Caco-2 (cell line): ENCODE measurements around the gene PHIP. TPM values are rescaled to one million over a fixed set of nuclear protein-coding genes. Genes with fewer than 3 reads are reported as not detected.

Experiments
- BruUV-seq: library from RNA; stranded (reverse); fragments of 400-500 nt; replicated peaks from 2 replicates; lab custom pipeline; 2021; lab: Mats Ljungman, UMichigan
- CTCF ChIA-PET: fragments of 300-600 bp; sonication (Branson Sonifier 250); formaldehyde crosslinking; loops from one replicate; lab custom pipeline; 2022; ENCODE audit warnings: antibody characterized with exemption; lab: Charles Lee
- POLR2A ChIA-PET: fragments of 300-600 bp; sonication (Branson Sonifier 250); formaldehyde crosslinking; loops from one replicate; lab custom pipeline; 2022; ENCODE audit warnings: antibody characterized with exemption; lab: Charles Lee
- DNase-seq, 2 experiments: peaks; one replicate each; pipeline versions ENCODE4 v3.0.0 to v3.0.0-alpha.2; 2020 to 2022
- H3K27me3 ChIP-seq: replicated peaks from 2 replicates; pipeline ENCODE4 v1.6.0; 2011; ENCODE audit warnings: low read length; ENCODE audit not compliant: control insufficient read depth, insufficient read depth
- H3K36me3 ChIP-seq: 2 replicates; pipeline ENCODE4 v1.5.1; 2011; ENCODE audit warnings: low read length; ENCODE audit not compliant: control insufficient read depth, insufficient read depth
- H3K4me1 ChIP-seq: fragments of 250-450 bp; sonication (Bioruptor Pico); 2 replicates; pipeline ENCODE4 v1.5.1; 2020; ENCODE audit warnings: mild to moderate bottlenecking
- H3K4me3 ChIP-seq: 2 replicates; pipeline ENCODE4 v1.5.1; 2011; ENCODE audit warnings: low read depth, mild to moderate bottlenecking, control low read depth, low read length
- H3K9me3 ChIP-seq: fragments of 250-450 bp; sonication (Bioruptor Pico); 2 replicates; pipeline ENCODE4 v1.5.1; 2020; ENCODE audit warnings: mild to moderate bottlenecking, moderate library complexity
- H3K27ac Mint-ChIP-seq: one replicate; pipeline ENCODE4 v1.8.0; 2022; ENCODE audit warnings: mixed read lengths; ENCODE audit not compliant: unreplicated experiment
- H3K27me3 Mint-ChIP-seq: one replicate; pipeline ENCODE4 v1.8.0; 2022; ENCODE audit warnings: mixed read lengths; ENCODE audit not compliant: insufficient read depth, unreplicated experiment
- H3K36me3 Mint-ChIP-seq: one replicate; pipeline ENCODE4 v1.8.0; 2022; ENCODE audit warnings: mild to moderate bottlenecking, mixed read lengths; ENCODE audit not compliant: insufficient read depth, unreplicated experiment
- H3K4me1 Mint-ChIP-seq: one replicate; pipeline ENCODE4 v1.8.0; 2022; ENCODE audit warnings: low read depth, mixed read lengths; ENCODE audit not compliant: unreplicated experiment
- H3K4me3 Mint-ChIP-seq: one replicate; pipeline ENCODE4 v1.8.0; 2022; ENCODE audit warnings: mild to moderate bottlenecking, moderate library complexity, mixed read lengths; ENCODE audit not compliant: unreplicated experiment
- H3K9me3 Mint-ChIP-seq: one replicate; pipeline ENCODE4 v1.8.0; 2022; ENCODE audit warnings: mixed read lengths; ENCODE audit not compliant: unreplicated experiment
- intact Hi-C: fragments of 100-400 bp; cut with micrococcal nuclease; formaldehyde crosslinking; loops from one replicate; pipeline ENCODE4 v1.10.0; 2022; ENCODE audit not compliant: unreplicated experiment
- total RNA-seq: library from RNA; stranded (reverse); gene quantifications from 2 replicates; pipeline ENCODE4 v1.2.3, GENCODE V29; 2022
- TF ChIP-seq, protein P1 (sequence below), 2 experiments: fragments of 200-600 bp in 1 of 2; IDR thresholded peaks; 1 replicate in 1 of 2; 2 replicates in 1 of 2; pipeline versions ENCODE4 v1.5.1 to v1.8.0; 2011 to 2022; ENCODE audit warnings: antibody characterized with exemption in 1 of 2, control low read depth in 1 of 2, inconsistent platforms in 1 of 2, low read depth in 1 of 2, low read length in 1 of 2, mild to moderate bottlenecking in 1 of 2, moderate library complexity in 1 of 2; ENCODE audit not compliant: insufficient read depth in 1 of 2, severe bottlenecking in 1 of 2, unreplicated experiment in 1 of 2

Gene PHIP
- total RNA-seq, 1 experiment from 2014 or later = 31.2 TPM

DNA sequence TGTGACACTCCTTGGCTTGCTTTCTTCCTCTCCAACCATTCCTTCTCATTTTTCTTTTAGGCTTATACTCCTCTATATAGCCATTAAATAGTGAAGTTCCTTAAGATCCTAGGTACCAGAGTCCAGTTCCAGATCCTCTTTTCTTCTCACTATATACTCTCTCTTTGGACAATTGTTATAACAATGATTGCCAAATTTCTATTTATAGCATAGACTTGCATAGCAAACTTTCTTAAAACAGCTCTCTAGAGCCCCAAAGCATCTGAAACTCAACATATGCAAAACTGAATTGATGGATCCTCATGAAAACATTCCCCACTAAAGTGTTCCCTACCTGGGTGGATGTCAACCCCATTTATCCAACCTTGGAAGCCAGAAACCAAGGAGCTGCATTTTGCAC is 13.4 kb downstream of the PHIP start:
- POLR2A ChIA-PET = interaction anchor here (0.6 kb wide), 1 partner anchor 11 kb away, joined by 10 read pairs; no protein-coding TSS in a partner anchor
- DNase-seq = no peak
- TF ChIP-seq, protein P1, sequence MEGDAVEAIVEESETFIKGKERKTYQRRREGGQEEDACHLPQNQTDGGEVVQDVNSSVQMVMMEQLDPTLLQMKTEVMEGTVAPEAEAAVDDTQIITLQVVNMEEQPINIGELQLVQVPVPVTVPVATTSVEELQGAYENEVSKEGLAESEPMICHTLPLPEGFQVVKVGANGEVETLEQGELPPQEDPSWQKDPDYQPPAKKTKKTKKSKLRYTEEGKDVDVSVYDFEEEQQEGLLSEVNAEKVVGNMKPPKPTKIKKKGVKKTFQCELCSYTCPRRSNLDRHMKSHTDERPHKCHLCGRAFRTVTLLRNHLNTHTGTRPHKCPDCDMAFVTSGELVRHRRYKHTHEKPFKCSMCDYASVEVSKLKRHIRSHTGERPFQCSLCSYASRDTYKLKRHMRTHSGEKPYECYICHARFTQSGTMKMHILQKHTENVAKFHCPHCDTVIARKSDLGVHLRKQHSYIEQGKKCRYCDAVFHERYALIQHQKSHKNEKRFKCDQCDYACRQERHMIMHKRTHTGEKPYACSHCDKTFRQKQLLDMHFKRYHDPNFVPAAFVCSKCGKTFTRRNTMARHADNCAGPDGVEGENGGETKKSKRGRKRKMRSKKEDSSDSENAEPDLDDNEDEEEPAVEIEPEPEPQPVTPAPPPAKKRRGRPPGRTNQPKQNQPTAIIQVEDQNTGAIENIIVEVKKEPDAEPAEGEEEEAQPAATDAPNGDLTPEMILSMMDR (IDR thresholded peaks at IDR 0.05; ENCODE audit: insufficient read depth in 1 of 2, low read depth in 1 of 2, low read length in 1 of 2, severe bottlenecking in 1 of 2, unreplicated experiment in 1 of 2) = no peak
- Mint-ChIP-seq H3K27me3 (no peaks in the 10 kb centered on the region), H3K9me3 (no peaks in the 10 kb centered on the region), H3K27ac (no peak overlapping the region), H3K4me1 (no peaks in the 10 kb centered on the region), H3K36me3 (peaks cover 10% of the 10 kb centered on the region), H3K4me3 (no peak overlapping the region)
- Histone ChIP-seq H3K27me3 (no peaks in the 10 kb centered on the region), H3K4me1 (no peaks in the 10 kb centered on the region), H3K9me3 (no peaks in the 10 kb centered on the region), H3K36me3 (no peaks in the 10 kb centered on the region; the same call in 1 of the 2 replicates), H3K4me3 (no peak overlapping the region)
- intact Hi-C loops = no loop called here
- CTCF ChIA-PET = no interaction called here
- no TSS peak for BruUV-seq

GRCh38 chr6:79062708-79063107 is 15.3 kb downstream of the PHIP start:
- peaks cover 7% of the 10 kb centered on the region for H3K4me1 Mint-ChIP-seq

GRCh38 chr6:79057746-79058145 is 20.3 kb downstream of the PHIP start:
- BruUV-seq = no TSS peak
- no peaks in the 10 kb centered on the region for H3K4me1 ChIP-seq
- TF ChIP-seq, protein P1 (IDR thresholded peaks at IDR 0.05; ENCODE audit: insufficient read depth in 1 of 2, low read depth in 1 of 2, low read length in 1 of 2, severe bottlenecking in 1 of 2, unreplicated experiment in 1 of 2) = no peak
- Mint-ChIP-seq H3K27ac (no peak overlapping the region), H3K36me3 (peaks cover 54% of the 10 kb centered on the region), H3K9me3 (no peaks in the 10 kb centered on the region), H3K4me1 (peaks cover 19% of the 10 kb centered on the region), H3K27me3 (no peaks in the 10 kb centered on the region), H3K4me3 (no peak overlapping the region)
- ChIA-PET CTCF (no interaction called here), POLR2A (no interaction called here)
- no peak overlapping the region for H3K4me3 ChIP-seq
- intact Hi-C loops = no loop called here
- H3K9me3 ChIP-seq = no peaks in the 10 kb centered on the region
- H3K36me3 ChIP-seq = peaks cover 3% of the 10 kb centered on the region
- no peaks in the 10 kb centered on the region for H3K27me3 ChIP-seq
- no peak for DNase-seq

More at GRCh38 chr6:79062708-79063107, 15.3 kb downstream of the PHIP start:
- Histone ChIP-seq H3K4me1 (no peaks in the 10 kb centered on the region), H3K4me3 (no peak overlapping the region), H3K27me3 (no peaks in the 10 kb centered on the region), H3K36me3 (no peaks in the 10 kb centered on the region), H3K9me3 (no peaks in the 10 kb centered on the region)
- Mint-ChIP-seq H3K36me3 (peaks cover 19% of the 10 kb centered on the region), H3K27me3 (no peaks in the 10 kb centered on the region), H3K9me3 (no peaks in the 10 kb centered on the region), H3K4me3 (no peak overlapping the region), H3K27ac (no peak overlapping the region)
- TF ChIP-seq, protein P1 (IDR thresholded peaks at IDR 0.05; ENCODE audit: insufficient read depth in 1 of 2, low read depth in 1 of 2, low read length in 1 of 2, severe bottlenecking in 1 of 2, unreplicated experiment in 1 of 2) = no peak
- ChIA-PET CTCF (no interaction called here), POLR2A (no interaction called here)
- no peak for DNase-seq
- intact Hi-C loops = no loop called here
- no TSS peak for BruUV-seq
